ENCODE data around the gene PTPN7.
"Not testable (repeated sequence)": the region's sequence is repeated elsewhere in the genome, so short reads cannot be mapped to it uniquely, and the experiment has no call there.

Gene PTPN7

DNA sequence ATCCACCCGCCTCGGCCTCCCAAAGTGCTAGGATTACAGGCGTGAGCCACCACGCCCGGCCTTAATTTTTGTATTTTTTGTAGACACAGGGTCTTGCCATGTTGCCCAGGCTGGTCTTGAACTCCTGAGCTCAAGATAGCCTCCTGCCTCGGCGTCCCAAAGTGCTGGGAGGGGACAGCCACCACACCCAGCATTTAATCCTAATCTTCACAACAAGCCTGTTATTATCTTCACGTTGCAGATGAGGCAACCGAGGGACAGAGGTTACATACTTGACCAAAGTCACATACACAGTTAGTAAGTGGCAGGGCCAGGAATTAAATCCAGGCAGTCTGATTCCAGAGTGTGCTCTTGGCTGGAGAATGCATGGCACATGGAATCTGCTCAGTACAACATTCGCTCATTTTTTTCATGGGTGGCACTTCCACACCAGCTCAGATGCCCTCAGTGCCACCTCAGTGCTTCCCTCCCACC is 42.5 kb downstream of the PTPN7 start:
- TF ChIP-seq, protein P1, sequence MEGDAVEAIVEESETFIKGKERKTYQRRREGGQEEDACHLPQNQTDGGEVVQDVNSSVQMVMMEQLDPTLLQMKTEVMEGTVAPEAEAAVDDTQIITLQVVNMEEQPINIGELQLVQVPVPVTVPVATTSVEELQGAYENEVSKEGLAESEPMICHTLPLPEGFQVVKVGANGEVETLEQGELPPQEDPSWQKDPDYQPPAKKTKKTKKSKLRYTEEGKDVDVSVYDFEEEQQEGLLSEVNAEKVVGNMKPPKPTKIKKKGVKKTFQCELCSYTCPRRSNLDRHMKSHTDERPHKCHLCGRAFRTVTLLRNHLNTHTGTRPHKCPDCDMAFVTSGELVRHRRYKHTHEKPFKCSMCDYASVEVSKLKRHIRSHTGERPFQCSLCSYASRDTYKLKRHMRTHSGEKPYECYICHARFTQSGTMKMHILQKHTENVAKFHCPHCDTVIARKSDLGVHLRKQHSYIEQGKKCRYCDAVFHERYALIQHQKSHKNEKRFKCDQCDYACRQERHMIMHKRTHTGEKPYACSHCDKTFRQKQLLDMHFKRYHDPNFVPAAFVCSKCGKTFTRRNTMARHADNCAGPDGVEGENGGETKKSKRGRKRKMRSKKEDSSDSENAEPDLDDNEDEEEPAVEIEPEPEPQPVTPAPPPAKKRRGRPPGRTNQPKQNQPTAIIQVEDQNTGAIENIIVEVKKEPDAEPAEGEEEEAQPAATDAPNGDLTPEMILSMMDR (IDR thresholded peaks at IDR 0.05; ENCODE audit: low read depth, low read length): no peak
- Histone ChIP-seq H3K36me3 (no peaks in the 10 kb centered on the region), H3K4me1 (no peaks in the 10 kb centered on the region; the same call in 1 of the 2 replicates), H3K27me3 (no peaks in the 10 kb centered on the region), H3K9me3 (no peaks in the 10 kb centered on the region), H3K4me3 (ENCODE audit: low read depth, low read length) (no peak overlapping the region)
- no peak for DNase-seq

DNA sequence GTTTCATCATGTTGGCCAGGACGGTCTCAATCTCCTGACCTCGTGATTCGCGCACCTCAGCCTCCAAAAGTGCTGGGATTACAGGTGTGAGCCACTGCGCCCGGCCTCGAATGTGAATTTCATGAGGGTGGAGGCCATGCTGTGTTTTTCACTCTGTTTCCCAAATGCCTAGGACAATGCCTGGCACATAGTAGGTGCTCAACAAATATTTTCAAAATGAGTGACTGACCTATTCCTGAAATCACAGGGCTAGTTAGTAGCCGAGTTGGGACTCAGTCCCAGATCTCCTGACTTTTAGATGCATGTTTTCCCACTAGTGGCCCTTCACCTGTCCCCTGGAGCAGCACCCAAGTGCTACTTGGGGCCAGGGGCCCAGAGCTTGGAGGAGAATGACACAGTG is 44.1 kb downstream of the PTPN7 start:
- DNase-seq: no peak
- TF ChIP-seq, protein P1 (IDR thresholded peaks at IDR 0.05; ENCODE audit: low read depth, low read length): no peak
- Histone ChIP-seq H3K36me3 (no peaks in the 10 kb centered on the region), H3K4me3 (ENCODE audit: low read depth, low read length) (no peak overlapping the region), H3K27me3 (no peaks in the 10 kb centered on the region), H3K4me1 (no peaks in the 10 kb centered on the region), H3K9me3 (no peaks in the 10 kb centered on the region)

DNA sequence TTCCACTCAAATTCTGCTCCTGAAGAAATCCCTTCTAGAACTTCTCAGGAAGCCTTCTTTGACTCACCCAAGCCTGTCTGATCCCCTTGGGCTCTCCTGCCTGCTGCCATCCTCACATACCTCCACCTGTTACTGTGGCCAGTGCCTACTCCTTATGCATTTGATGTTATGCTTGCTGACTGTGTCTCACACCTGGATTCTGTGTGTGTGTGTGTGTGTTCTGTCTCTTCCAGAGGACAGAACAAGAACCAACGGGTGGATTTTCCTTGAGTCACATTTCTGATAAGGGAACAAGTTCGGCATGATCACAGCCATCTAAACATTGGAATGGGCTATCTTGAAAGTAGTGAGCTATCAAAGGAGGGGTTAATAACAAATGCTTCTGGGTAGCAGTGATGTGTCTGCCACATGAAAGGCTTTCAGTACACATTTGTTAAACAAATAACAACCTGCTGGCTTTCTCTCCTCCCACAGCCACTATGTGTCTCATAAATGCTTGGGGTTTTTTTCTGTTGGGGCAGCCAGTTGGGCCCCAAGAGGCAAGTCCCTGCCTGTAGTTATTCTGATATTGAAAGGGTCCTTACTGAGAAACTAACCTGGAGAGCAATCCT is 46.6 kb downstream of the PTPN7 start:
- H3K4me3 ChIP-seq (ENCODE audit: low read depth, low read length): no peak overlapping the region
- no peak for DNase-seq
- H3K36me3 ChIP-seq: no peaks in the 10 kb centered on the region
- no peaks in the 10 kb centered on the region for H3K27me3 ChIP-seq
- no peaks in the 10 kb centered on the region for H3K9me3 ChIP-seq
- TF ChIP-seq, protein P1 (IDR thresholded peaks at IDR 0.05; ENCODE audit: low read depth, low read length): no peak
- no peaks in the 10 kb centered on the region for H3K4me1 ChIP-seq

DNA sequence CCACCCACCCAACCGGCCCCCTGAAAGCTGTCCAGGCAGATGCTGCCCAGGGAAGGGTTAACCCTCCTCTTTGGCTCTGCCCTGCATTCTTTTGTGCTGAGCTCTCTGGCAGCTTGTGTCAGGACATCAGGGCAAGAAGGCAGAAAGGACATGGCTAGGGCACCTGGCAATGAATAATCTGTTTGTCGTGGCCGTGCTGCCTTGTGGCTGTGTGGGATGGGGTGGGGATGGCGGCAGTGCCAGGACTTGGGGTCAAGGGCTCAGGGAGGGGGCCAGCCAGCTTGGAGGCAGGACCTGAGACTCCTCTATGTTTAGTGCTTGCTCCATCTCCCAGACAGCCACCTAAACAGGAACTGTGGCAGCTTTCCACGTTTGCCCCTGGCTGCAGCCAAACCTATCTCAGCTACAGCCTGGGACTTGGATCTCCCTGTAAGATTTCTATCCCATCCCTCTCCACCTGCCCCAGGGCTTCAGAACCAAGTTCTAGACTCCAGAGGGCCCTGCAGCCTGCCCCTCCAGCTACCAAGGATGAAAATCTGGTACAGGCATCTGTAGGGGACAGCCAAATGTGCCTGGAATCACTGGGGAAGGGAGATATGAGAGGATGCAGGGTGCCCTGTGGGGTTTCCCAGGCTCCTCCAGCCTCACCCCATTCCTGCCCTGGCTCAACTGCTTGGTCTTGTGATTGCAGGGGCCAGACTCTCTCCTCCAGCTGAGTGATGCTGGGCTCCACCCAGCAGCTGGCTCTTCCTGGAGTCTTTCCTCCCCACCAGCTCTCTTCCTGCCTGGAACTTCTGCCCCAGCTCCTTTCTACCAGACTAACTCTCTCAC is 47.3 kb downstream of the PTPN7 start:
- Histone ChIP-seq H3K27me3 (no peaks in the 10 kb centered on the region), H3K4me1 (peaks cover 2% of the 10 kb centered on the region), H3K36me3 (no peaks in the 10 kb centered on the region), H3K4me3 (ENCODE audit: low read depth, low read length) (no peak overlapping the region), H3K9me3 (no peaks in the 10 kb centered on the region)
- TF ChIP-seq, protein P1 (IDR thresholded peaks at IDR 0.05; ENCODE audit: low read depth, low read length): no peak
- DNase-seq: no peak

DNA sequence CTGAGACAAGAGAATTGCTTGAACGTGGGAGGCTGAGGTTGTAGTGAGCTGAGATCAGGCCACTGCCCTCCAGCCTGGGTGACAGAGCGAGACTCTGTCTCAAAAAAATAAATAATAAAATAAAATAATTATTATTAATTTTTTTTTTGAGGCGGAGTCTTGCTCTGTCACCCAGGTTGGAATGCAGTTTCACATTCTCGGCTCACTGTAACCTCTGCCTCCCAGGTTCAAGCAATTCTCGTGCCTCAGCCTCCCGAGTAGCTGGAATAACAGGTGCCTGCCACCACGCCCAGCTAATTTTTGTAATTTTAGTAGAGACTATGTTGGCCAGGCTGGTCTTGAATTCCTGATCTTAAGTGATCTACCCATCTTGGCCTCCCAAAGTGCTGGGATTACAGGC is 48.8 kb downstream of the PTPN7 start:
- not testable (repeated sequence) for H3K27me3 ChIP-seq; DNase-seq; H3K9me3 ChIP-seq; H3K4me3 ChIP-seq (ENCODE audit: low read depth, low read length); H3K36me3 ChIP-seq
- H3K4me1 ChIP-seq: peaks cover 11% of the 10 kb centered on the region

DNA sequence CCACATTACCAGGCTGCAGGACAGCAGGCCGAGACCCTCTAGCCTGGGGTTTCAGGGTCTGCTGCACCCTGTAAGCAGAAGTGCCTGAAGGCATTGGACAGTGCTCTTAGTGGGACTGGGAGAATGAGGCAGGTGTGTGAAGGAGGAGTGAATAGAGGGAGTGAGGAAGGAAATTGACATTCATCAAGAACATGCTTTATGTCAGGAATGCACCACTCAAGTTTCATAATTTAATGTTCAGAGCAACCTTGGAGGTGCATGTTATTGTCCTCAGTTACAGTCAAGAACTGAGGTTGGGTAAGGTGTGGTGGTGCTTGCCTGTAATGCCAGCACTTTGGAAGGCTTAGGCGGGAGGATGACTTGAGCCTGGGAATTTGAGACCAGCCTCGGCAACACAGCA is 49.4 kb downstream of the PTPN7 start:
- H3K36me3 ChIP-seq: no peaks in the 10 kb centered on the region
- peaks cover 12% of the 10 kb centered on the region for H3K4me1 ChIP-seq
- H3K9me3 ChIP-seq: no peaks in the 10 kb centered on the region
- no peak for DNase-seq
- no peak overlapping the region for H3K4me3 ChIP-seq (ENCODE audit: low read depth, low read length)
- TF ChIP-seq, protein P1 (IDR thresholded peaks at IDR 0.05; ENCODE audit: low read depth, low read length): no peak
- no peaks in the 10 kb centered on the region for H3K27me3 ChIP-seq

Measured in BE2C (cell line).